SK-N-SH treated with all-trans-retinoic acid at 6 μM for 48 hours (cell line): ENCODE measurements around the gene TXN2.

Experiments used
- ARNTL ChIP-seq: fragments of 450-650 bp; formaldehyde crosslinking; IDR thresholded peaks from 2 replicates; pipeline ENCODE4 v1.5.0; 2020; ENCODE audit warnings: low read depth, mild to moderate bottlenecking, moderate library complexity, borderline replicate concordance
- CREB5 ChIP-seq: fragments of 250-450 bp; sonication (Bioruptor Pico); IDR thresholded peaks from 2 replicates; pipeline ENCODE4 v1.5.1; 2020; ENCODE audit warnings: low read depth, mild to moderate bottlenecking, moderate library complexity
- PPARA ChIP-seq: fragments of 250-450 bp; sonication (Bioruptor Pico); IDR thresholded peaks from 2 replicates; pipeline ENCODE4 v1.5.0; 2020; ENCODE audit warnings: mild to moderate bottlenecking, borderline replicate concordance
- RARB ChIP-seq: fragments of 250-450 bp; sonication (Bioruptor Pico); IDR thresholded peaks from 2 replicates; pipeline ENCODE4 v1.8.0; 2021; ENCODE audit warnings: mild to moderate bottlenecking, moderate library complexity
- SNAI2 ChIP-seq: fragments of 250-450 bp; sonication (Bioruptor Pico); IDR thresholded peaks from 2 replicates; pipeline ENCODE4 v1.5.0; 2020; ENCODE audit warnings: mild to moderate bottlenecking, moderate library complexity

GRCh38 chr22:36452250-36452977 is 29.0 kb downstream of the TXN2 start:
- no peak for TF ChIP-seq RARB (CRISPR knock-in tag)
- TF ChIP-seq SNAI2 (CRISPR knock-in tag), result no peak
- TF ChIP-seq ARNTL (CRISPR knock-in tag), result no peak
- no peak for TF ChIP-seq PPARA (CRISPR knock-in tag)
- no peak for TF ChIP-seq CREB5 (CRISPR knock-in tag)
